ENCODE measurements around the gene ERCC5. TPM values are rescaled to one million over a fixed set of nuclear protein-coding genes. Genes with fewer than 3 reads are reported as not detected.

Gene ERCC5
- total RNA-seq, 1 donor = 99.2 TPM

DNA sequence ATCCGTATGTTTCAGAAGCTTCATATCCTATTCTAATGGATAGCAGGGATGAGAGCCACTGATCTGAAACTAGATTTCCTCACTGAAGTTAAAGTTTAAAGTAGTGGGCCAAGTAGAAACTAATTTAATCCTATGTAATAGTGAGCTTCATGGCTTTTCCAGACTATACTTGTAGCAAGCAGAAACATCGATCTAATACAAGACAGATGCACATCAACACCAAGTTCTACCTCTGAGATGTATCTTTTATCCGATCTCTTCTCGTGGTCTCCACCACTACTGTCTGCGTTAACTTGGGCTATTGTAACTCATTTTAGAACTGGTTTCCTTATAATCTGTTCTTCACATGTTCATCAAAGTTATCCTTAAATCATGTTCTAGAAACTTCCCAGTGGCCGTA lies 3.1 kb downstream of the ERCC5 start:
- no peak overlapping the region for H3K4me2 ChIP-seq (ENCODE audit: insufficient read depth, low read length)
- no peak for DNase-seq (ENCODE audit: insufficient read length, low spot score, missing footprints)
- peaks cover 24% of the 10 kb centered on the region for H4K20me1 ChIP-seq (ENCODE audit: insufficient read depth, low read length)
- no peak overlapping the region for H2AFZ ChIP-seq (ENCODE audit: low read length)
- H3K4me1 ChIP-seq (ENCODE audit: insufficient read depth, low read length) = peaks cover 24% of the 10 kb centered on the region
- H3K36me3 ChIP-seq (ENCODE audit: insufficient read depth, low read length) = peaks cover 11% of the 10 kb centered on the region
- no peaks in the 10 kb centered on the region for H3K27me3 ChIP-seq (ENCODE audit: insufficient read depth, low read length)
- no peak overlapping the region for H3K27ac ChIP-seq (ENCODE audit: low read depth, low read length)
- H3K79me2 ChIP-seq (ENCODE audit: insufficient read depth, low read length) = peaks cover 65% of the 10 kb centered on the region
- TF ChIP-seq, protein P1, sequence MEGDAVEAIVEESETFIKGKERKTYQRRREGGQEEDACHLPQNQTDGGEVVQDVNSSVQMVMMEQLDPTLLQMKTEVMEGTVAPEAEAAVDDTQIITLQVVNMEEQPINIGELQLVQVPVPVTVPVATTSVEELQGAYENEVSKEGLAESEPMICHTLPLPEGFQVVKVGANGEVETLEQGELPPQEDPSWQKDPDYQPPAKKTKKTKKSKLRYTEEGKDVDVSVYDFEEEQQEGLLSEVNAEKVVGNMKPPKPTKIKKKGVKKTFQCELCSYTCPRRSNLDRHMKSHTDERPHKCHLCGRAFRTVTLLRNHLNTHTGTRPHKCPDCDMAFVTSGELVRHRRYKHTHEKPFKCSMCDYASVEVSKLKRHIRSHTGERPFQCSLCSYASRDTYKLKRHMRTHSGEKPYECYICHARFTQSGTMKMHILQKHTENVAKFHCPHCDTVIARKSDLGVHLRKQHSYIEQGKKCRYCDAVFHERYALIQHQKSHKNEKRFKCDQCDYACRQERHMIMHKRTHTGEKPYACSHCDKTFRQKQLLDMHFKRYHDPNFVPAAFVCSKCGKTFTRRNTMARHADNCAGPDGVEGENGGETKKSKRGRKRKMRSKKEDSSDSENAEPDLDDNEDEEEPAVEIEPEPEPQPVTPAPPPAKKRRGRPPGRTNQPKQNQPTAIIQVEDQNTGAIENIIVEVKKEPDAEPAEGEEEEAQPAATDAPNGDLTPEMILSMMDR (IDR thresholded peaks at IDR 0.05; ENCODE audit: extremely low read depth, low read depth, low read length) = no peak
- no peak overlapping the region for H3K4me3 ChIP-seq (ENCODE audit: insufficient read depth, low read length)
- H3K9me3 ChIP-seq (ENCODE audit: low read depth, low read length) = no peaks in the 10 kb centered on the region

DNA sequence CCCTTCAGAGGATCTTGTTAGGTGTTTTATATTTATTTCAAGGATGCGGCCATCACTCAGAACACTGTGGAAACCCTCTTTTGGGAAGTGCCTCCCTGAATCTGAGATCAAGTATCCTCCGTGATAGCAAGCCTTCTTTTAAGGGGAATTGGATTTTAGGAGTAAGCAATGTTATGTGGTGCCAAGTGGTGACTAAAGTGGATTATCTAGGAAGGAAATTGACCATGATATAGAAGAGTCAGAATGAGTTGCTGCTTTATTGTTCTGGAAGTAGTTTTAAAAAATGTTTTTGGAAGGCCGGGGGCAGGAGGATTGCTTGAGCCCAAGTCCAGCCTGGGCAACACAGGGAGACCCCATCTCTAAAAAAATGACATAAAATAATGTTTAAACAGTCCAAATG lies 6.7 kb downstream of the ERCC5 start:
- Histone ChIP-seq H2AFZ (ENCODE audit: low read length) (no peak overlapping the region), H3K9me3 (ENCODE audit: low read depth, low read length) (no peaks in the 10 kb centered on the region), H3K79me2 (ENCODE audit: insufficient read depth, low read length) (peaks cover 51% of the 10 kb centered on the region), H3K27me3 (ENCODE audit: insufficient read depth, low read length) (no peaks in the 10 kb centered on the region), H4K20me1 (ENCODE audit: insufficient read depth, low read length) (peaks cover 24% of the 10 kb centered on the region), H3K4me2 (ENCODE audit: insufficient read depth, low read length) (no peak overlapping the region), H3K36me3 (ENCODE audit: insufficient read depth, low read length) (peaks cover 42% of the 10 kb centered on the region), H3K4me1 (ENCODE audit: insufficient read depth, low read length) (peaks cover 21% of the 10 kb centered on the region), H3K27ac (ENCODE audit: low read depth, low read length) (peak overlapping the region; percentile 58), H3K4me3 (ENCODE audit: insufficient read depth, low read length) (no peak overlapping the region)
- no peak for DNase-seq (ENCODE audit: insufficient read length, low spot score, missing footprints)
- TF ChIP-seq, protein P1 (IDR thresholded peaks at IDR 0.05; ENCODE audit: extremely low read depth, low read depth, low read length) = no peak

DNA sequence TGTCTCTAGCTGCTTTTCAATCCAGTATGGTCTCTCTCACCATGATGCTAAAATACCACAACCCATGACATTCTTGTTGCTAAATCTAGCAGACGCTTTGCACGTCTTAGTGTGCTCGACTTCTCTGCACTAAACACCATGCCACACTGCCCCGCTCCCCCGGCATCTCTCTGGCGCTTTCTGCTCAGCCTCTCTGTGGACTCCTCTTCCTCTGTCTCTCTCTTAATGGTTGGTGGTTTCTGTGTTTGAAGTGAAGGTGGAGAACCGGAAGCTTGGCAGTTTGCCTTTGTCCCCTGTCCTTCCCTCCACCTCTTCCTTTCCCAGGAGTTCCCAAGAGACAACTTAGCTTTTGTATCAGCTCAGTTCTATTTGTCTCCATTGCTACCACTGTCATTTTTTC lies 8.8 kb downstream of the ERCC5 start:
- no peaks in the 10 kb centered on the region for H3K27me3 ChIP-seq (ENCODE audit: insufficient read depth, low read length)
- H3K9me3 ChIP-seq (ENCODE audit: low read depth, low read length) = no peaks in the 10 kb centered on the region
- peaks cover 11% of the 10 kb centered on the region for H4K20me1 ChIP-seq (ENCODE audit: insufficient read depth, low read length)
- no peak overlapping the region for H3K4me2 ChIP-seq (ENCODE audit: insufficient read depth, low read length)
- peaks cover 32% of the 10 kb centered on the region for H3K79me2 ChIP-seq (ENCODE audit: insufficient read depth, low read length)
- H2AFZ ChIP-seq (ENCODE audit: low read length) = no peak overlapping the region
- TF ChIP-seq, protein P1 (IDR thresholded peaks at IDR 0.05; ENCODE audit: extremely low read depth, low read depth, low read length) = no peak
- no peak overlapping the region for H3K27ac ChIP-seq (ENCODE audit: low read depth, low read length)
- peaks cover 62% of the 10 kb centered on the region for H3K36me3 ChIP-seq (ENCODE audit: insufficient read depth, low read length)
- H3K4me3 ChIP-seq (ENCODE audit: insufficient read depth, low read length) = no peak overlapping the region
- no peak for DNase-seq (ENCODE audit: insufficient read length, low spot score, missing footprints)
- H3K4me1 ChIP-seq (ENCODE audit: insufficient read depth, low read length) = peaks cover 16% of the 10 kb centered on the region

DNA sequence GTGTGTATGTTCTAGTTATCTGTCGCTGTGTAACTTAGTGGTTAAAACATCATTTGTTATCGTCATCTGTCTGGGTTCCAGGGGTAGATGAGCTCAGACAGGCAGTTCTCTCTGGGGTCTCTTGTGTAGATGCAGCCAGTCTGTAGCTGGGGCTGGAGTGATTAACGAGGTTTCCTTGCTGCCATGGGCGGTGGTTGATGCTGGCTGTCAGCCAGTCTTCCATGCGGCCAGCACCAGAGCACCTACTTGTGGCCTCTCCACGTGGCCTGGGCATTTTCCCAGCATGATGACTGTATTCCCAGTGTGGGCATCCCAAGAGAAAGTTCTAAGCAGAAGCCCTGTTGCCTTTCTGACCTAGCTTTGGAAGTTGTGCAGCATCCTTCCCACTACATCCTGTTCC lies 10.7 kb downstream of the ERCC5 start:
- Histone ChIP-seq H3K4me1 (ENCODE audit: insufficient read depth, low read length) (peaks cover 16% of the 10 kb centered on the region), H3K27me3 (ENCODE audit: insufficient read depth, low read length) (no peaks in the 10 kb centered on the region), H4K20me1 (ENCODE audit: insufficient read depth, low read length) (peaks cover 4% of the 10 kb centered on the region), H2AFZ (ENCODE audit: low read length) (no peak overlapping the region), H3K9me3 (ENCODE audit: low read depth, low read length) (no peaks in the 10 kb centered on the region), H3K79me2 (ENCODE audit: insufficient read depth, low read length) (peaks cover 23% of the 10 kb centered on the region), H3K27ac (ENCODE audit: low read depth, low read length) (no peak overlapping the region), H3K4me3 (ENCODE audit: insufficient read depth, low read length) (no peak overlapping the region), H3K36me3 (ENCODE audit: insufficient read depth, low read length) (peaks cover 76% of the 10 kb centered on the region), H3K4me2 (ENCODE audit: insufficient read depth, low read length) (no peak overlapping the region)
- DNase-seq (ENCODE audit: insufficient read length, low spot score, missing footprints) = no peak
- TF ChIP-seq, protein P1 (IDR thresholded peaks at IDR 0.05; ENCODE audit: extremely low read depth, low read depth, low read length) = no peak
